GM19463 (cell line): ENCODE measurements around the gene PARP12.
"Not testable (repeated sequence)": the region's sequence is repeated elsewhere in the genome, so short reads cannot be mapped to it uniquely, and the experiment has no call there.

Experiments
- ATAC-seq: cut with Tn5 transposase; IDR thresholded peaks from one replicate; pipeline ENCODE4 v1.9.1; 2021; ENCODE audit warnings: mild to moderate bottlenecking, moderate library complexity; ENCODE audit not compliant: unreplicated experiment

Gene PARP12, protein sequence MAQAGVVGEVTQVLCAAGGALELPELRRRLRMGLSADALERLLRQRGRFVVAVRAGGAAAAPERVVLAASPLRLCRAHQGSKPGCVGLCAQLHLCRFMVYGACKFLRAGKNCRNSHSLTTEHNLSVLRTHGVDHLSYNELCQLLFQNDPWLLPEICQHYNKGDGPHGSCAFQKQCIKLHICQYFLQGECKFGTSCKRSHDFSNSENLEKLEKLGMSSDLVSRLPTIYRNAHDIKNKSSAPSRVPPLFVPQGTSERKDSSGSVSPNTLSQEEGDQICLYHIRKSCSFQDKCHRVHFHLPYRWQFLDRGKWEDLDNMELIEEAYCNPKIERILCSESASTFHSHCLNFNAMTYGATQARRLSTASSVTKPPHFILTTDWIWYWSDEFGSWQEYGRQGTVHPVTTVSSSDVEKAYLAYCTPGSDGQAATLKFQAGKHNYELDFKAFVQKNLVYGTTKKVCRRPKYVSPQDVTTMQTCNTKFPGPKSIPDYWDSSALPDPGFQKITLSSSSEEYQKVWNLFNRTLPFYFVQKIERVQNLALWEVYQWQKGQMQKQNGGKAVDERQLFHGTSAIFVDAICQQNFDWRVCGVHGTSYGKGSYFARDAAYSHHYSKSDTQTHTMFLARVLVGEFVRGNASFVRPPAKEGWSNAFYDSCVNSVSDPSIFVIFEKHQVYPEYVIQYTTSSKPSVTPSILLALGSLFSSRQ

DNA sequence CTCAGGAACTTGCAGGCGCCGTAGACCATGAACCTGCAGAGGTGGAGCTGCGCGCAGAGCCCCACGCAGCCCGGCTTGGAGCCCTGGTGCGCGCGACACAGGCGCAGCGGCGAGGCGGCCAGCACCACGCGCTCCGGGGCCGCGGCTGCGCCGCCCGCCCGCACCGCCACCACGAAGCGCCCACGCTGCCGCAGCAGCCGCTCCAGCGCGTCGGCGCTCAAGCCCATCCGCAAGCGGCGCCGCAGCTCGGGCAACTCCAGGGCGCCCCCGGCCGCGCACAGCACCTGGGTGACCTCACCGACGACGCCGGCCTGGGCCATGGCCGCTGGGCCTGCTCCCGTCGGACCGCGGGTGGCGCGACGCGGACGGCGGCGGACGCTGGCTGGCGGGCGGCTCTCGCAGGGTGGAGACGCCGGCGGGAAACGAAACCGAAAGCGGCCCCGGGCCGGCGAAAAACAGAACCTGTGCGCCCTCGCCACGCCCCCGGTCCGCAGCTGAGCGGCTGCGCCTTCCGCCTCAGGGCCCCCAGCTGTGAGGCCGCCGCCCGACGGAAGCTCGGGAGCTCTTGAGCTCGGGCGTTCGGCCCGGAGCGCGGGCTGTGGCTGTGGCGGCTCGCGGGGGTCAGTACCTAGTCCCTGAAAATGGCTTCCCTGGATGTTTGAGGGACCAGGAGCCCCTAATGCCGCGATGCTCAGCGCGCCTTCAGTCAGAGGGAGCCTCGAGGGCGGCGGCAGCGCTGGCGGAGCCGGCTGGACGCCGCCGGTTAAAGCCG lies at the start of gene PARP12:
Gene PARP12, minus strand, starts transcription at position 424 of the 772 bp plus-strand sequence. Its CDS starts 104 bp downstream, at position 320.
- peak; percentile 85 for ATAC-seq

DNA sequence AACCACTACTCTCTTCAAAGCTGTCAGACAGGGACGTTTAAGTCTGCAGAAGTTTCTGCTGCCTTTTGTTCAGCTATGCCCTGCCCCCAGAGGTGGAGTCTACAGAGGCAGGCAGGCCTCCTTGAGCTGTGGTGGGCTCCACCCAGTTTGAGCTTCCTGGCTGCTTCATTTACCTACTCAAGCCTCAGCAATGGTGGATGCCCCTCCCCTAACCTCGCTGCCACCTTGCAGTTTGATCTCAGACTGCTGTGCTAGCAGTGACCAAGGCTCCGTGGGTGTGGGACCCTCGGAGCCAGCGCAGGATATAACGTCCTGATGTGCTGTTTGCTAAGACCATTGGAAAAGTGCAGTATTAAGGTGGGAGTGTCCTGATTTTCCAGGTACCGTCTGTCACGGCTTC lies 46.0 kb upstream of the PARP12 start:
- ATAC-seq, result not testable (repeated sequence)

DNA sequence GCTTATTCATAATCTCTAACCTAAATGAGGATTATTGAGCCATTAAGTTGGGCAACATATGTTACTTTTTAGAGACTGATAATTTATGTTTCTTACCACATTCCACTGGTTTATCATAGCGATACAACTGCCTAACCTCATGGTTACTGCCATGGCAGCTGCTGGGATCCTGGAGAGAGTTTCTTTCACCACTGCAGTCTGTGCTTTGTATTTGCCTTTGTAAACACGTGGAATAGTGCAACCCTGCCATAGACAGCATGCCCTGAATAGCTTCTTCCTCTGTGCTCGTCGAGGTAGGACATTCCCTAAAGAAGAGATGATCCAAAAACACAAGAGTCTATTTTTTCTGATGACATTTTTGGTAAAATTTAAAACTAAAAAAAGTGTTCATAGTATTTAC lies 33.7 kb upstream of the PARP12 start:
- ATAC-seq, result no peak

DNA sequence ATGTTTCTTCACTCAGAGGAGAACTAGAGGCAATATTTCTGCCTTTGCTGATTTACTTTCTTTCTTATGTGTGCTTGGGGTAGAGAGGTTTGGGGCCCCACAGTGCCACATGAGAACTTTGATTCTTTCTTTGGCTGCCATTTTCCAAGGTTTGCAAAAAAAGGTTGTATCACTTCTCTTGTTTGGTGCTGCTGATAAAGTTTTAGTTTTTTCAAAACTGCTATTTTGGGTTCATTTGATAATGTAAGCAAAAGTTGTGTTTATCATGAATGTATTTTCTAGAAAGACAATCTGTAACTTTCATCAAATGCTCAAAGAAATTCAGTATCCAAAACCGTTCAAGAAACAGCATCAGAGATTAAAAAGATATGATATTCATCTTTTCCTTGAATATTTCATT lies 30.6 kb upstream of the PARP12 start:
- no peak for ATAC-seq

DNA sequence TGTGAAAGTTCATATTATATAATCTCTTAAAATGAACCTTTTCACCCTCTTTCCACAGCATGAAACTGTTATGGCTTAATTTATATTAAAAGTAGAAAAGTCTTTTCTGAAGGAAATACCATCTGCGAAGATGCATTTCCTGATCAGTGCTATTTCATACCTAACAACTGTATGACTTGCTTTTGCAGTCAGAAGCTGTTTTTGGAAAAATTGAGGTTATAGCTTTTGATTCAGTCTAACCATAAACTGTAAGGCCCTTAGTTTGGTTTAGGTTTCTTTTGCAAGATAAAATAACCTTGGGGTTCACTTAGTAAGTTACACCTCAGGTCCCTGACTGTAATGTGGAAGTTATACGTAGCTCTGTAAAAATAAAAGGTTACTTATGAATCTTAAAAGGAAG lies 22.7 kb upstream of the PARP12 start:
- no peak for ATAC-seq

DNA sequence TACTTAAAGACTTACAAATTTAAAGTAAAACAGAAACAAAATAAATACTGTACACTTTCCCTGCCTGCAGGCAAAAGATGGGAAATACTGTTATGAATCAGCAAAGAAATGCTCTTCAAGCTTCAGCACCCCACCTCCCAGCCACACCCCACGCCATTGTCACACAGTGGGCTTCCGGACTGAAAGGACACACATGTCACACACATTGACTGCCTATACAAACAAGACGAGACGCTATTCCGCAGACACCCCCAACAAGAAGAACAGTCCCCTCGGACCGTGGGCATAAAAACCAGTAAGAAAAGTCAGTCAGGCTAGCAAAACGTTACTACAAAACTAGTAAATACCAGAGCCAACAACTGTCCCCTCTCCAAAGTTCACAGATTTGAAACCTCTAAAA lies 22.2 kb upstream of the PARP12 start:
- ATAC-seq, result peak; percentile 98

DNA sequence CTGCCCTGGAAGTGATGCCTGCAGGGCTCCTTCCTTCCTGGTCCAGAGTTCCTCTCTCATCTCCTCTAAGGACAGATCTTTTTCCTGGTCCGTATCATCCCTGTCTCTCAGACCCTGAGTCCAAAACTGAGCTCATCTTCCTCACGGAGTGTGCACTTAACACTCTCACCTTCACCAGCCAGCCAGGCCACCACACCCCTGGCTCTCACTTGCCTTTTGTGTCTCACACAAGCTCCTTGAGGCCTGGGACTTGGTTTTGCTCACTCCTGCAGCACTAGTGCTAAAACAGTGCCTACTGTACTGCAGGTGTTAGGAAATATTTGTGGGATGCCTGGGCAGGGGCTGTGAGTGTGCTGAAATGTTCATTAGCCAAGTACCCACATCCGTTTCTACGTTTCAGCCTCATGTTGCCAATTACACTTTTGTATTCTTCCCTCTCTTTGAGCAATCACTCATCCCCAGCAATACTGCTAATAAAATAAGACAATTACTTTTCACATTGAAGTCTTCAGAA lies 21.4 kb upstream of the PARP12 start:
- ATAC-seq, result no peak

DNA sequence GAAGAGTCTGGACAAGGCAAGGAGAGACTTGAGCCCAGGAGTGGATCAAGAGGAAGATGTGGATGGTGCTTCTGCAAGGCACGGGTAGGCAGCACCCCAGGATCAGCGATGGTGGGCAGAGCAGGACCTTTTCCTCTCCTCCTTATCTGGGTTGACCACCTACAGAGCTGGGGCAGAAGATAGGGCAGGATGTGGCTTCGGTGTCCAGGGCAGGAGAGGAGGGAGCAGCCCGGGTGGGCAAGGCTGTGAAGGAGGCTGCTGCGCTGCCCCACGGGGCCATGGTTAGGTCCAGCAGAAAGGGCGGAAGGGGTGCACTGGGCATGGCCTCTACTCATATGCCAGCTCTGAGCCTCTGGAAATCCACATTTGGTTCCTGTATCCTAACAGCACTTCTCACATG lies 20.0 kb upstream of the PARP12 start:
- no peak for ATAC-seq

DNA sequence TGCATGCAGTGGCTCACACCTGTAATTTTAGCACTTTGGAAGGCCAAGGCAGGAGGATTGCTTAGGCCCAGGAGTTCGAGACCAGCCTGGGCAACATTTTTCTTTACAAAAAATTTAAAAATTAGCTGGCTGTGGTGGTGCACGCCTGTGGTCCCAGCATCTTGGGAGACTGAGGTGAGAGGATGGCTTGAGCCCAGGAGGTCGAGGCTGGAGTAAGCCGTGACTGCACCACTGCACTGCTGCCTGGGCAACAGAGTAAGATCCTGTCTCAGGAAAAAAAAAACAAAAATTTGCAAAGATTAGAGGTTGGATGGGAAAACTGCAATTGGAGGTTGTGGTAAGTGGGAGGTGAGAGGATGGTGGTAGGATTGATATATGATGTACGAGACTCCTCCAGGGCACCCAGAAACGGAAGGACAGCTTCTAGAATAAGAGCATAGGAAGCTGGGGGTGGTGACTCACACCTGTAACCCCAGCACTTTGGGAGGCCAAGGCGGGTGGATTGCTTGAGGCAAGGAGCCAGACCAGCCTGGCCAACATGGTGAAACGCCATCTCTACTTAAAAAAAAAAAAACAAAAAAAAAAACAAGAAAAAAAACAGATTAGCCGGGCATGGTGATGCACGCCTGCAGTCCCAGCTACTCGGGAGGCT lies 19.1 kb upstream of the PARP12 start:
- no peak for ATAC-seq

DNA sequence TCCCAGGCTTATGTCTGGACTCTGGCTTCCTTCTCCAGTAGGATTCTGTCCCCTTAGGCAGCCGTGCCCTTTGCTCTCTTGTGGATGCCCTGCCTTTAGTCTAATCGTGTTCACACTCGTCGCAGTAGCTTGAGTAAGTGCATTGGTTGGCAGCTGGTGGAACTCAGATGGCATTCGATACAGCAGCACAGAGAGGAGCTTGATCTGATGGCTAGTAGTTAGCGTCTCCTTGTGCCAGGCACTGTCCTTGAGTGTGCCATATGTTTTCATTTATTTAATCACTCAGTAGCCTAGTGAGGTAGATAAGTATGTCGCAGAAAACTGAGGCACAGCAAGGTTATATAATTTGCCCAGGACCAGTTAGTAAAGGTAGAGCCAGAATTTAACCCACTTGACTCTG lies 18.2 kb upstream of the PARP12 start:
- no peak for ATAC-seq

DNA sequence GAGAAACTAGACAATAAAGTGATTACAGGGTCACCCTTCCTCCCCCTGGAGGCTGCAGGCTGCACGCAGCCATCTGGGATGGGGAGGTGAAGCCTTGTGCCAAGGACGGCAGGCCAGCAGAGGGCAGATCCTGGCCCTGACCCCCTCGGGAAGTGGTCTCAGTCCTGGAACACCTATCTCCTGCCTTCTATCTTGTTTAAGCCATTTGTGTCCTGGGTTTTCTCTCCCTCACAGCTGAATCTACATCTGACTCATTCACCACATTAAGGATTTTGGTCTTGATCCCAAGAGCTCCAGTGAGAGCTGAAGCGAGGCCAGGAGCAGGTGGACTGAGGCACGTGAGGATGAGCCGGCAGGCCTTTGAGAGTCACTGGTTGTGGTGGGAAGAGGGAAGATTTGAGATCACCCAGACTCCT lies 16.4 kb upstream of the PARP12 start:
- no peak for ATAC-seq

DNA sequence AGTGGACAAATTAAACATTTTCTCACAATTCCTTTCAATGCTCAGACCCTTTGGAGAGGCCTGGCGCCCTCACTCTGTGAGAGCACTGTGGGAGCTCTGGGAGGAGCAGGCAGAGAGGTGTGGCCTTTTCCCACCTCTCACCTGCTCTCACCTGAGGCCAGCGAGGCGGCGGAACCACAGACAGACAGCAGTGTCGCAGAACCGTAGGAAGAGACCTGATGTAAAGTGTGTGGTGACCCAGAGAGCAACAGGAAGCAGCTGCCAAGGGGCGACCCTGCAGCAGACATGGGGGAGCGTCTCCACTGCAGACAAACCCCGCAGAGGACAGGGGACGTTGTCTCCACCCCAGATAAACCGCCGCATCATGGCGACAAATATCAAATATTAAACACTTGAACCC lies 15.6 kb upstream of the PARP12 start:
- ATAC-seq, result no peak

DNA sequence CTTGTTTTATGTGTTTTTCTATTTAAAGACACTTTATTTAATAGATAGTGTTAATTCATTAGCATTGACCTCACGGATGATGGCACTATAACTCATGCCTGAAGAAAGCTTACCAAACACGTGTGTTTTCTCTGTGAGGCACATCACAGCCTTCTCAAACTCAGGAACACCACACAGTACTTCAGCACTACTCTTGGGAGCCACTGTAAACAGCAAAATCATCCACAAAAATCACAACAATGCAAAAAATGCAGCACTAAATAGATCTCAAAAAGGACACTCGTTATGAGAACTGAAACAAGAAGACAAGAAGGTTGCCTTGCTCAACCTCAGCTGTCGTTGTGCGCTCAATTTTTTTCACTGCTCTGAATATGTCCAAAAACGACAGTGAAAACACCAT lies 12.0 kb upstream of the PARP12 start:
- no peak for ATAC-seq

DNA sequence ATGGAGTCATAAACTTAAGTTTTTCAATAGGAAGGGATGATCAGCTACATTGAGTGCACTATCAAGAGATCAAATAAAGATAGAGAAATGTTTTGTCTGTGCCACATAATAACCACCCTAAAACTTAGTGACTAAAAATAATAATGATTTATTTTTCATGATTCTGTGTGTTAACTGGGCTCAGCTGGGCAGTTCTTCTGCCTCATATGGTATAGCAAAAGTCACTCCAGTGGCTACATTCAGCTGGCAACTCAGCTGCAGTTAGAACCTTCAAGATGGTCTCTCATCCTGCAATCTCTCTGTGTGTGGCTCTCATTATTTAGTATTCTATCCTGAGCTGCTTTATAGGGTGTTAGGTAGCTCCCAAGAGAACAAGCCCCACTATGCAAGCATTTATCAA lies 7.8 kb upstream of the PARP12 start:
- ATAC-seq, result no peak

DNA sequence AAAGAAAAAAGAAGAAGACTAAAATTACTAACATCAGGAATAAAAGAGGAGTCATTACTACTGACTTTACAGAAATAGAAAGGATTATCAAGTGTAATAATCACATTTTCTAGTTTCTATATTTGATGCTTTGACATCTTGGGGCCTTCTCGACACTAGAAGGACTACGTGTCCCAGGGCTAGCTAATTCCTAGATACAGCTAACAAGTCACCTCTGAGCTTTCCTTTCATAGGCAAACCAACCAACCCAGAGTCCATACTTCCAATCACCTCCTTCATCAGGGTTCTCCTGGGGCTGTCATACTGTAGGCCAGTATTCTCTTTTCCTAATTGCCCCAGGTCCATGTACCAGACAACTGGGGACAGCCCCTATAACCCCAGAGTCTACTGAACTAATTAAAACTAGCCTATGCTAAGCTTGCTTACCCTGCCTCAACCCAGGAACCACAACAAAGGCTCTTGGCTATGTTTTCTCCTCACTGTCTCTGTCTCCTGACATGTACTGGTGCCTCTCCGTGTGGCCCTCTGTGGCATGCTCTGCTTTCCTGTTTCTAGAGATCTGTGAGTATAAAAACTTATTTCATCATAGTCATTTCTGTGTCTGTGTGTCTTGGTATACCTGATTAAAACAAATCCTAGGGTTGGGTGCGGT lies 6.7 kb upstream of the PARP12 start:
- no peak for ATAC-seq

DNA sequence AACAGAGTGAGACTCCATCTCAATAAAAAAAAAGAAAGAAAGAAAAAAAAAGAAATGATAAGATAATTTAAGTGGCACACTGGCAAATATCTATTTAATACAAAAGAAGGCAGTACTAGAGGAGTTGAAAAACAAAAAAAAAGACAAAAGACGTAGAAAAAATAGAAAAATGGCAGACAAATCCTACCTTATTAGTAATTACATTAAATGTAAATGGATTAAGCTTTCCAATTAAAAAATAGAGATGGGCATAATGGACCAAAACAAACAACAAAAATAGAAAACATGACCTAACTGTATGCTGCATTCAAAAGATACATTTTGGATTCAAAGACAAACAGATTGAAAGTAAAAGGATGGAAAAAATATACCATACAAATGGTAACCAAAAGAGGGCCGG lies 5.3 kb upstream of the PARP12 start:
- ATAC-seq, result no peak

DNA sequence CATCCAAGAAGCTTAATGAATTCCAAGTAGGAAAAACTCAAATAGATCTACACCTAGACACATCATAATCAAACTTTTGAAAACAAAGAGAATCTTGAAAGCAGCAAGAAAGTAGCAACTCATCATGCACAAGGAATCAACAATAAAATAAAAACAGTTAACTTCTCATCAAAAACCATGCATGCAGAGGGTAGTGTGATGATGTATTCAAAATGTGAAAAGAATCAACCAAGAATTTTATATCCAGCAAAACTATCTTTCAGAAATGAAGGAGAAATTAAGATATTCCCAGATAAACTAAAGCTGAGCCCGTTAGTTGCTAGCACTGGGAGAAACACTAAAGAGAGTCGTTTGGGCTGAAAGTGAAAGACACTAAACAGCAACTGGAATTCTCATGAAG lies 4.3 kb upstream of the PARP12 start:
- no peak for ATAC-seq

DNA sequence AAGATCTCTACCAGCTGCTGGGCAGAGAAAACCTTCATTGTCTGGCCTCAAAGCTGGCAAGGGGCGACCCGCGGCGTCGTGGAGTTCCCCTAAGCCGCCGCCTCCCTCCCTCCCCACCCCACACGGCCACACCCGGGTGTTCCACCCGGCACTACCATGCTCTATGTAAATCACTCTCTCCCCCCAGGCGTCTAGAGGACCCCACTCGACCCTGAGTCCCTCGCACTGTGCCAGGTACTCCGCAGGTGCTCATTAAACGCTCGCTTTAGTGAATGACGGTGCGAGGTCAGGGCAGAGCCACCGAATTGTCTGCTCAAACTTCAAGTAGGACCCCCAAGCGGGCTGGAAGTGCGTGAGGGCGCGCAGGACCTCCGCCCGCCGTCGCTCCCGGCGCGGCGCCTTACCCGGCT lies 628 bp downstream of the PARP12 start:
- ATAC-seq, result peak; percentile 37

DNA sequence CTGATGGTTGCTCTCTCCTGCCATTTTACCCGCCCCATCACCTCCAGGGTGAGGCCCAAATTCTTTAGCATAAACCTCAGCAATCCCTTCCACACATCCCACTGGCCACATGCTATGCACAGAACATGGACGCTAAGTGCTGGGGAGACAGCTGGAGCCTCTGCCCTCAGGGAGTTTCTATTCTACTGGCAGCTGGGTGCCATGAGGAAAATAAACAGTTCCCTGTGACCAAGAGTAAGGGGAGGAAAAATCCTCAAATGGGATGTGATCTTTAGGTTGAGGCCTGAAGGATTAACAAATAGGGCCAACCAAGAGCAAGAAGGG lies 1.2 kb downstream of the PARP12 start:
- no peak for ATAC-seq

DNA sequence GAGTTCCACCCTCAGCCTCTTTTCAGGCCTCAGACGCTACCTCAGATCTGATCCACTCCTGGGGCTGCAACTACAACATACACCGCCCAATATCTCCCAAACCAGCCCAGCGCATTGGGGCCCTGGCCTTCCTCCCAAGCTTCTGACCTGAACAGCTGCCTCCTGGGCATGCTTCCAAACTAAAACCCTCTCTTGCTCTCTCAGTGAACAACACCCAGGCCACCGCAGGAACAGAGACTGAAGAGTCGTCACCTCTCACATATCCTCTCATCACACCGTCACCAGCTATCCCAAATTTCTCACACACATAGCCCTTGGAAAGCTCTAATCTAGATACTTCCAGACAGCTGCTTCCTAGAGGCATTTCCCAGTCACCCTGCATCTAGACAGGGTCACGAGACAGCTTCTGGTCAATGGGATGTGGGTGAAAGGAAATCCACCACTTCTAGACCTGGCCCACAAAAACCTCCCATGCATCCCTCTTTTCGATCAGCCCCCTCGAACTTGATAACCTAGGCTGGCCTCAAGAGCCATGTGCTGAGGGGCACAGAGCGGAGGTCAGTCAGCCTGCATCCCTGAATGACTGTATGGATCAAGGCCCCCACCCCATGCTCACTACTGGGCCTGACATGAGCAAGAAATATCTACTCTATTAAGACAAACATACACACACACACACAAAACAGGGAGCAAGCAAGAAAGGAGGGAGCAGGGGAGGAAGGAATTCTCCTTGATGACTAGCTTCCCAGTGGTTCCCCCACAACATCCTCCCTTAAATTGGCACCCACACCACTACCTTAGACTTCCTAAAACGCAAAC lies 1.8 kb downstream of the PARP12 start:
- no peak for ATAC-seq
